HEK293 (cell line): Measurements from ENCODE around the gene ELFN1.
A peak's percentile ranks its signal among the peaks of the same experiment; 100 is the strongest.

ENCODE experiments used
- CTCF ChIA-PET: fragments of 350-600 bp; formaldehyde crosslinking; extraction: SDS; loops from one replicate; lab custom pipeline; 2021; ENCODE audit warnings: antibody characterized with exemption; lab: Yijun Ruan, JAX
- POLR2A ChIA-PET: fragments of 300-600 bp; formaldehyde crosslinking; extraction: SDS; loops from one replicate; lab custom pipeline; 2020; ENCODE audit warnings: antibody characterized with exemption, inconsistent platforms; lab: Yijun Ruan, JAX
- H3K27ac ChIP-seq: fragments of 200-500 bp; sonication (Bioruptor generic); 2 replicates; pipeline ENCODE4 v1.5.1; 2014; ENCODE audit warnings: low read depth, low read length, control low read depth, inconsistent platforms; ENCODE audit errors: extremely low read depth
- H3K36me3 ChIP-seq, 2 experiments: fragments of 200-500 bp in 1 of 2; sonication (Bioruptor generic) in 1 of 2; 1 replicate in 1 of 2; 2 replicates in 1 of 2; pipeline ENCODE4 v1.5.1; 2014 to 2017; ENCODE audit warnings: inconsistent platforms in 2 of 2, low read length in 2 of 2; ENCODE audit not compliant: control insufficient read depth in 2 of 2, insufficient read depth in 1 of 2
- H3K4me1 ChIP-seq: fragments of 200-500 bp; sonication (Bioruptor generic); 2 replicates; pipeline ENCODE4 v1.5.1; 2014; ENCODE audit warnings: mild to moderate bottlenecking, low read length, inconsistent platforms; ENCODE audit not compliant: control insufficient read depth, insufficient read depth
- H3K4me3 ChIP-seq: 2 replicates; pipeline ENCODE4 v1.5.1; 2011; ENCODE audit warnings: low read depth, mild to moderate bottlenecking, control low read depth, low read length, moderate library complexity
- H3K9me3 ChIP-seq: fragments of 200-500 bp; sonication (Bioruptor generic); 2 replicates; pipeline ENCODE4 v1.5.1; 2014; ENCODE audit warnings: low read depth, low read length, inconsistent platforms; ENCODE audit not compliant: control insufficient read depth, insufficient read depth
- BCL6B ChIP-seq: fragments of 450-650 bp; formaldehyde crosslinking; IDR thresholded peaks from 2 replicates; pipeline ENCODE4 v1.5.1; 2017; ENCODE audit warnings: missing biosample characterization, missing genetic modification characterization
- FEZF1 ChIP-seq: fragments of 450-650 bp; formaldehyde crosslinking; IDR thresholded peaks from 2 replicates; pipeline ENCODE4 v1.5.1; 2016; ENCODE audit warnings: missing biosample characterization, missing genetic modification characterization
- GLIS1 ChIP-seq: fragments of 450-650 bp; formaldehyde crosslinking; IDR thresholded peaks from 2 replicates; pipeline ENCODE4 v1.5.1; 2016; ENCODE audit warnings: missing biosample characterization, missing genetic modification characterization
- KLF17 ChIP-seq: fragments of 450-650 bp; formaldehyde crosslinking; IDR thresholded peaks from 2 replicates; pipeline ENCODE4 v1.5.1; 2016; ENCODE audit warnings: missing biosample characterization, missing genetic modification characterization
- MZF1 ChIP-seq: fragments of 450-650 bp; formaldehyde crosslinking; IDR thresholded peaks from 2 replicates; pipeline ENCODE4 v1.5.1; 2017; ENCODE audit warnings: missing biosample characterization, missing genetic modification characterization, borderline replicate concordance
- OSR2 ChIP-seq: fragments of 450-650 bp; formaldehyde crosslinking; IDR thresholded peaks from 2 replicates; pipeline ENCODE4 v1.5.1; 2016; ENCODE audit warnings: missing biosample characterization, missing genetic modification characterization
- RBAK ChIP-seq: fragments of 450-650 bp; formaldehyde crosslinking; IDR thresholded peaks from 2 replicates; pipeline ENCODE4 v1.5.1; 2016; ENCODE audit warnings: missing biosample characterization, missing genetic modification characterization
- ZBTB48 ChIP-seq: fragments of 450-650 bp; formaldehyde crosslinking; IDR thresholded peaks from 2 replicates; pipeline ENCODE4 v1.5.1; 2016; ENCODE audit warnings: missing biosample characterization, missing genetic modification characterization
- ZFHX2 ChIP-seq: fragments of 450-650 bp; formaldehyde crosslinking; conservative IDR thresholded peaks from 2 replicates; pipeline ENCODE4 v1.5.1; 2016; ENCODE audit warnings: missing biosample characterization, missing genetic modification characterization
- ZIC2 ChIP-seq: fragments of 450-650 bp; formaldehyde crosslinking; IDR thresholded peaks from 2 replicates; pipeline ENCODE4 v1.5.1; 2016; ENCODE audit warnings: missing biosample characterization, missing genetic modification characterization
- ZNF114 ChIP-seq: fragments of 450-650 bp; formaldehyde crosslinking; IDR thresholded peaks from 2 replicates; pipeline ENCODE4 v1.5.0; 2017; ENCODE audit warnings: missing biosample characterization, missing genetic modification characterization
- ZNF133 ChIP-seq: fragments of 450-650 bp; formaldehyde crosslinking; IDR thresholded peaks from 2 replicates; pipeline ENCODE4 v1.5.1; 2016; ENCODE audit warnings: missing biosample characterization, missing genetic modification characterization
- ZNF146 ChIP-seq: fragments of 450-650 bp; formaldehyde crosslinking; IDR thresholded peaks from 2 replicates; pipeline ENCODE4 v1.5.1; 2016; ENCODE audit warnings: missing biosample characterization, missing genetic modification characterization
- ZNF2 ChIP-seq: fragments of 450-650 bp; formaldehyde crosslinking; IDR thresholded peaks from 2 replicates; pipeline ENCODE4 v1.5.1; 2016; ENCODE audit warnings: missing biosample characterization, missing genetic modification characterization
- ZNF239 ChIP-seq: fragments of 450-650 bp; formaldehyde crosslinking; IDR thresholded peaks from 2 replicates; pipeline ENCODE4 v1.5.1; 2016; ENCODE audit warnings: missing biosample characterization, missing genetic modification characterization
- ZNF324 ChIP-seq: fragments of 450-650 bp; formaldehyde crosslinking; IDR thresholded peaks from 2 replicates; pipeline ENCODE4 v1.5.1; 2016; ENCODE audit warnings: missing biosample characterization, missing genetic modification characterization
- ZNF362 ChIP-seq: fragments of 450-650 bp; formaldehyde crosslinking; IDR thresholded peaks from 2 replicates; pipeline ENCODE4 v1.5.1; 2016; ENCODE audit warnings: missing biosample characterization, missing genetic modification characterization
- ZNF37A ChIP-seq: fragments of 450-650 bp; IDR thresholded peaks from 2 replicates; pipeline ENCODE4 v1.5.1; 2018; ENCODE audit warnings: missing biosample characterization, missing genetic modification characterization
- ZNF561 ChIP-seq: fragments of 450-650 bp; IDR thresholded peaks from 2 replicates; pipeline ENCODE4 v1.5.1; 2018; ENCODE audit warnings: missing biosample characterization, missing genetic modification characterization, borderline replicate concordance
- ZNF629 ChIP-seq: fragments of 450-650 bp; formaldehyde crosslinking; IDR thresholded peaks from 2 replicates; pipeline ENCODE4 v1.5.1; 2017; ENCODE audit warnings: missing biosample characterization, missing genetic modification characterization
- TF ChIP-seq, protein P1 (sequence below): fragments of 450-650 bp; formaldehyde crosslinking; IDR thresholded peaks from 2 replicates; pipeline ENCODE4 v1.5.1; 2017; ENCODE audit warnings: missing biosample characterization, missing genetic modification characterization
- TF ChIP-seq, protein P2 (sequence below): fragments of 450-650 bp; formaldehyde crosslinking; IDR thresholded peaks from 2 replicates; pipeline ENCODE4 v1.5.1; 2016; ENCODE audit warnings: missing biosample characterization, missing genetic modification characterization

ELFN1 gene

DNA sequence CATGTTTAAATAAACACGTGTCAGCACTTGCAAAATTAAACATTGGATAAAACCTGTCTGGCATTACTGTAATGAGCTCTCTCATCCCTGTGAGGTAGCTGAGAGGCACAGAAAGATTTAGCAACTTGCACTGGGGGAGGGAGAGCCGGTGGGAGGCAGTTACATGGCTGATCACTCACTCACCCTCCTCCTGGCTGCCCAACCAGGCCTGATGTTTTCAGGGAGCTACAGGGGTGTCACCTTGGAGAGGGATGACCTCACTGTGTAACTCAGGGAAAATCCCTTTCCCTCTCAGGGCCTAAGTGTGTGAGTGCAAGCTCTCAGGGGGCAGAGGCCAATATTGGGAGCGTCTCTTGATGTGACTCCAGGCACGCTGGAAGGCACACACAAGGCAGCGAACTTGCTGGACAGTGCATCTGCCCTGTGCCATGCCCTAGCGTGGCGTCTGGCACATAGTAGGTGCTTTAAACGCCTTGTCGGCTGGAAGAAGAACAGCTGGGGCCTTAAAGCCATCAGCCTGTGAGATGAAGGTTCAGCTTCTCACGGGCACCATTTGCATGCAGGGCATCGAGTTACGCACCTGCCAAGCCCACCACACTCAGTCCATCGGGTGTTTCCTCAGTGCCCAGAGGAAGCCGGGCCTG lies 51.1 kb downstream of the ELFN1 start:
- CTCF ChIA-PET: interaction anchor here (0.6 kb wide), 1 partner anchor 70 kb away, joined by 7 read pairs; no protein-coding TSS in a partner anchor
- no peak overlapping the region for H3K27ac ChIP-seq
- H3K36me3 ChIP-seq: no peaks in the 10 kb centered on the region
- no peaks in the 10 kb centered on the region for H3K4me1 ChIP-seq
- no peak overlapping the region for H3K4me3 ChIP-seq
- H3K9me3 ChIP-seq: no peaks in the 10 kb centered on the region
- POLR2A ChIA-PET: no interaction called here
- 0 out of 2 replicates have a peak, but pooled peaks have one; percentile 8 for TF ChIP-seq ZFHX2 (tag by site-specific recombination)
- TF ChIP-seq, protein P1, sequence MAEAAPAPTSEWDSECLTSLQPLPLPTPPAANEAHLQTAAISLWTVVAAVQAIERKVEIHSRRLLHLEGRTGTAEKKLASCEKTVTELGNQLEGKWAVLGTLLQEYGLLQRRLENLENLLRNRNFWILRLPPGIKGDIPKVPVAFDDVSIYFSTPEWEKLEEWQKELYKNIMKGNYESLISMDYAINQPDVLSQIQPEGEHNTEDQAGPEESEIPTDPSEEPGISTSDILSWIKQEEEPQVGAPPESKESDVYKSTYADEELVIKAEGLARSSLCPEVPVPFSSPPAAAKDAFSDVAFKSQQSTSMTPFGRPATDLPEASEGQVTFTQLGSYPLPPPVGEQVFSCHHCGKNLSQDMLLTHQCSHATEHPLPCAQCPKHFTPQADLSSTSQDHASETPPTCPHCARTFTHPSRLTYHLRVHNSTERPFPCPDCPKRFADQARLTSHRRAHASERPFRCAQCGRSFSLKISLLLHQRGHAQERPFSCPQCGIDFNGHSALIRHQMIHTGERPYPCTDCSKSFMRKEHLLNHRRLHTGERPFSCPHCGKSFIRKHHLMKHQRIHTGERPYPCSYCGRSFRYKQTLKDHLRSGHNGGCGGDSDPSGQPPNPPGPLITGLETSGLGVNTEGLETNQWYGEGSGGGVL: peak; percentile 72
- peak; percentile 63 for TF ChIP-seq GLIS1 (tag by site-specific recombination)
- no peak for TF ChIP-seq OSR2 (tag by site-specific recombination)
- TF ChIP-seq ZNF133 (tag by site-specific recombination): no peak
- peak; percentile 43; the same call in 1 of the 2 replicates for TF ChIP-seq ZIC2
- 0 out of 2 replicates have a peak, but pooled peaks have one; percentile 29 for TF ChIP-seq ZNF629 (tag by site-specific recombination)
- 0 out of 2 replicates have a peak, but pooled peaks have one; percentile 31 for TF ChIP-seq KLF17
- TF ChIP-seq, protein P2, sequence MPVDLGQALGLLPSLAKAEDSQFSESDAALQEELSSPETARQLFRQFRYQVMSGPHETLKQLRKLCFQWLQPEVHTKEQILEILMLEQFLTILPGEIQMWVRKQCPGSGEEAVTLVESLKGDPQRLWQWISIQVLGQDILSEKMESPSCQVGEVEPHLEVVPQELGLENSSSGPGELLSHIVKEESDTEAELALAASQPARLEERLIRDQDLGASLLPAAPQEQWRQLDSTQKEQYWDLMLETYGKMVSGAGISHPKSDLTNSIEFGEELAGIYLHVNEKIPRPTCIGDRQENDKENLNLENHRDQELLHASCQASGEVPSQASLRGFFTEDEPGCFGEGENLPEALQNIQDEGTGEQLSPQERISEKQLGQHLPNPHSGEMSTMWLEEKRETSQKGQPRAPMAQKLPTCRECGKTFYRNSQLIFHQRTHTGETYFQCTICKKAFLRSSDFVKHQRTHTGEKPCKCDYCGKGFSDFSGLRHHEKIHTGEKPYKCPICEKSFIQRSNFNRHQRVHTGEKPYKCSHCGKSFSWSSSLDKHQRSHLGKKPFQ: no peak

- ChIA-PET POLR2A (no interaction called here), CTCF (interaction anchor here (0.7 kb wide), 1 partner anchor 196 kb away, joined by 4 read pairs; no protein-coding TSS in a partner anchor)
- no peak overlapping the region for H3K4me3 ChIP-seq
- no peaks in the 10 kb centered on the region for H3K4me1 ChIP-seq
- TF ChIP-seq ZNF146 (tag by site-specific recombination) (peak; percentile 96), ZNF561 (no peak)
- H3K36me3 ChIP-seq: no peaks in the 10 kb centered on the region
- H3K9me3 ChIP-seq: no peaks in the 10 kb centered on the region
- no peak overlapping the region for H3K27ac ChIP-seq
Measured at GRCh38 chr7:1723254-1723653, 53.2 kb downstream of the ELFN1 start.

- no peaks in the 10 kb centered on the region for H3K36me3 ChIP-seq
- H3K9me3 ChIP-seq: no peaks in the 10 kb centered on the region
- H3K4me1 ChIP-seq: no peaks in the 10 kb centered on the region
- H3K27ac ChIP-seq: no peak overlapping the region
- ChIA-PET POLR2A (no interaction called here), CTCF (interaction anchor here (0.6 to 0.7 kb wide), 3 partner anchors 66 to 232 kb away, joined by 3 to 4 read pairs (median 3); no protein-coding TSS in a partner anchor)
- no peak overlapping the region for H3K4me3 ChIP-seq
- TF ChIP-seq ZNF362 (no peak), ZNF629 (tag by site-specific recombination) (no peak), FEZF1 (tag by site-specific recombination) (no peak), RBAK (tag by site-specific recombination) (no peak), KLF17 (no peak), ZNF324 (tag by site-specific recombination) (no peak), ZNF2 (tag by site-specific recombination) (no peak), ZNF239 (no peak), ZNF114 (tag by site-specific recombination) (no peak), ZNF146 (tag by site-specific recombination) (no peak), MZF1 (no peak), ZBTB48 (tag by site-specific recombination) (no peak), BCL6B (tag by site-specific recombination) (no peak), ZNF37A (tag by site-specific recombination) (no peak)
Measured at GRCh38 chr7:1724118-1724910, 54.2 kb downstream of the ELFN1 start.
